Fibroblast of lung (primary cell): ENCODE data around the gene FAS.

ENCODE experiments used
- EZH2 ChIP-seq: IDR thresholded peaks from 2 replicates; pipeline ENCODE4 v1.5.1; 2012; ENCODE audit warnings: low read length, control low read depth, mild to moderate bottlenecking; ENCODE audit errors: missing control alignments
- TF ChIP-seq, protein P1 (sequence below), 2 donors: IDR thresholded peaks in 1 of 2; conservative IDR thresholded peaks in 1 of 2; 1 replicate in 1 of 2; 2 replicates in 1 of 2; pipeline ENCODE4 v1.5.1; 2011 to 2012; ENCODE audit warnings: low read length in 2 of 2, control low read depth in 1 of 2, inconsistent platforms in 1 of 2, low read depth in 1 of 2, mild to moderate bottlenecking in 1 of 2

DNA sequence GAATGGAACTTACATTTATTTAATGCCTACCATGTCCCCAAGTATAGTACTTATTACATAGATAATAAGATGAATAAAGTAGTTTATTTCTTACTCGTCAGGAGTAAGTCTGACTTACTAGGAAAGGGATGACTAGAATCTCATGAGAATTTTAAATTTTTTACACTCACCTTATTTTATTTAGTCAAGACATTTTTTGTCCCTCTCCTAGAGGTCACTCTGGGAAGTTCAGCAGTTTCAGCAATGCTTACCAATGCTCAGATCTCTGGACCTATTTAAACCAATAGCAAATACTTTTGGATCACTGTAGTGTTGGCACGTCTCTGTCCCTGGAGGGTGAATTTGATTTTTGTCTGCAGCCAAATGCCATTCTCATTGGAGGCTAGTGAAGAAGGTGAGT is 27.3 kb upstream of the FAS start:
- TF ChIP-seq, protein P1, sequence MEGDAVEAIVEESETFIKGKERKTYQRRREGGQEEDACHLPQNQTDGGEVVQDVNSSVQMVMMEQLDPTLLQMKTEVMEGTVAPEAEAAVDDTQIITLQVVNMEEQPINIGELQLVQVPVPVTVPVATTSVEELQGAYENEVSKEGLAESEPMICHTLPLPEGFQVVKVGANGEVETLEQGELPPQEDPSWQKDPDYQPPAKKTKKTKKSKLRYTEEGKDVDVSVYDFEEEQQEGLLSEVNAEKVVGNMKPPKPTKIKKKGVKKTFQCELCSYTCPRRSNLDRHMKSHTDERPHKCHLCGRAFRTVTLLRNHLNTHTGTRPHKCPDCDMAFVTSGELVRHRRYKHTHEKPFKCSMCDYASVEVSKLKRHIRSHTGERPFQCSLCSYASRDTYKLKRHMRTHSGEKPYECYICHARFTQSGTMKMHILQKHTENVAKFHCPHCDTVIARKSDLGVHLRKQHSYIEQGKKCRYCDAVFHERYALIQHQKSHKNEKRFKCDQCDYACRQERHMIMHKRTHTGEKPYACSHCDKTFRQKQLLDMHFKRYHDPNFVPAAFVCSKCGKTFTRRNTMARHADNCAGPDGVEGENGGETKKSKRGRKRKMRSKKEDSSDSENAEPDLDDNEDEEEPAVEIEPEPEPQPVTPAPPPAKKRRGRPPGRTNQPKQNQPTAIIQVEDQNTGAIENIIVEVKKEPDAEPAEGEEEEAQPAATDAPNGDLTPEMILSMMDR (conservative IDR thresholded peaks at IDR 0.05 in 1 of 2, IDR thresholded peaks at IDR 0.05 in 1 of 2; ENCODE audit: low read depth in 1 of 2, low read length in 2 of 2), result no peak
- no peak for TF ChIP-seq EZH2
